ENCODE measurements around the gene TAPBPL.
"Not testable (repeated sequence)": the region's sequence is repeated elsewhere in the genome, so short reads cannot be mapped to it uniquely, and the experiment has no call there.

TAPBPL gene

DNA sequence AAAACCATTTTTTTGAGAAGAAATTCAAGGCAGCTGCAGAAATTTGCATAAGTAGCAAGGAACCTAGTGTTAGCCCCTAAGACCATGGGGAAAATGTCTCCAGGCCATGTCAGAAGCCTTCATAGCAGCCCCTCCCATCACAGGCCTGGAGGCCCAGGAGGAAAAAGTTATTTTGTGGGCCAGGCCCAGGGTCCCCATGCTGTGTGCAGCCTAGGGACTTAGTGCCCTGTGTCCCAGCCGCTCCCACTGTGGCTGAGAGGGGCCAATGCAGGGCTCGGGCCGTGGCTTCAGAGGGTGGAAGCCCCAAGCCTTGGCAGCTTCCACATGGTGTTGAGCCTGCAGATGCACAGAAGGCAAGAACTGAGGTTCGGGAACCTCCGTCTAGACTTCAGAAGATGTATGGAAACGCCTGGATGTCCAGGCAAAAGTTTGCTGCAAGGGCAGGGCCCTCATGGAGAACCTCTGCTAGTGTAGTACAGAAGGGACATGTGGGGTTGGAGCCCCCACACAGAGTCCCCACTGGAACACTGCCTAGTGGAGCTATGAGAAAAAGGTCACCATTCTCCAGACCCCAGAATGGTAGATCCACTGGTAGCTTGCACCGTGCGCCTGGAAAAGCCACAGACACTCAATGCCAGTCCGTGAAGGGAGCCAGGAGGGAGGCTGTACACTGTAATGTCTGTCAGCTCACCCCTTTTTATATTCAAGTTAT, 15.9 kb downstream of the TAPBPL start:
- peaks cover 35% of the 10 kb centered on the region for H3K36me3 ChIP-seq (ENCODE audit: insufficient read depth, low read length)
- H3K9ac ChIP-seq (ENCODE audit: low read depth, low read length); H3K27me3 ChIP-seq (ENCODE audit: control insufficient read depth, insufficient read depth, low read length); H3K9me3 ChIP-seq (replicated peaks; ENCODE audit: low read length); H3K4me3 ChIP-seq (ENCODE audit: low read length): not testable (repeated sequence)
- peak overlapping the region; percentile 83 for H3K4me2 ChIP-seq (ENCODE audit: low read length)
- H3K4me1 ChIP-seq (ENCODE audit: control insufficient read depth, insufficient read depth, low read length): peaks cover 26% of the 10 kb centered on the region

- Histone ChIP-seq H3K9me3 (replicated peaks; ENCODE audit: low read length) (no peaks in the 10 kb centered on the region), H3K4me3 (ENCODE audit: low read length) (peak overlapping the region; percentile 0), H3K4me2 (ENCODE audit: low read length) (peak overlapping the region; percentile 83), H3K36me3 (ENCODE audit: insufficient read depth, low read length) (peaks cover 30% of the 10 kb centered on the region), H3K27me3 (ENCODE audit: control insufficient read depth, insufficient read depth, low read length) (no peaks in the 10 kb centered on the region), H3K4me1 (ENCODE audit: control insufficient read depth, insufficient read depth, low read length) (peaks cover 26% of the 10 kb centered on the region), H3K9ac (ENCODE audit: low read depth, low read length) (no peak overlapping the region)
Measured at GRCh38 chr12:6468283-6468575, 16.4 kb downstream of the TAPBPL start.

DNA sequence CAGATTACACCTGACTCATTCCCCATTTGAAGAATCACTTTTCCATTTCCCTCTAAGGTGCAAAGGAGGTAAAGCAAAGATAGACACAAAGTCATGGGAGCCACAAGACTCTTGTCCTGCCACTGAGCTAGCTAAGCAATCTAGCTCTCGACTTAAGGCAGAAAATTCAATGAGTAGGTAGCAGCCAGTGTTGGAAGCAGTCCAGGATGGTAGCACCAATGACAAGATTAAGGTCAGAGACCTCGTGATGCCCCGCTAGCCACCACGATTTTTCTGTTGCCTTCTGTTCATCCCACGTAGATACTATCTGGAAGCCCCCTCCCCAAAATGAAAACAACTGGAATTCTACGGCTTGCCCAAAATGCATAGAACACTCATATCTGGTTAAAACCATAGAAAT, 17.2 kb downstream of the TAPBPL start:
- no peak overlapping the region for H3K9ac ChIP-seq (ENCODE audit: low read depth, low read length)
- no peaks in the 10 kb centered on the region for H3K27me3 ChIP-seq (ENCODE audit: control insufficient read depth, insufficient read depth, low read length)
- H3K4me3 ChIP-seq (ENCODE audit: low read length): peak overlapping the region; percentile 95
- H3K9me3 ChIP-seq (replicated peaks; ENCODE audit: low read length): no peaks in the 10 kb centered on the region
- peak overlapping the region; percentile 83 for H3K4me2 ChIP-seq (ENCODE audit: low read length)
- H3K36me3 ChIP-seq (ENCODE audit: insufficient read depth, low read length): peaks cover 21% of the 10 kb centered on the region
- peaks cover 26% of the 10 kb centered on the region for H3K4me1 ChIP-seq (ENCODE audit: control insufficient read depth, insufficient read depth, low read length)

GRCh38 chr12:6469609-6470374, 17.9 kb downstream of the TAPBPL start:
- Histone ChIP-seq H3K36me3 (ENCODE audit: insufficient read depth, low read length) (peaks cover 14% of the 10 kb centered on the region), H3K4me3 (ENCODE audit: low read length) (peak overlapping the region; percentile 95), H3K4me1 (ENCODE audit: control insufficient read depth, insufficient read depth, low read length) (peaks cover 26% of the 10 kb centered on the region), H3K4me2 (ENCODE audit: low read length) (peak overlapping the region; percentile 83), H3K27me3 (ENCODE audit: control insufficient read depth, insufficient read depth, low read length) (peaks cover 4% of the 10 kb centered on the region), H3K9me3 (replicated peaks; ENCODE audit: low read length) (no peaks in the 10 kb centered on the region), H3K9ac (ENCODE audit: low read depth, low read length) (peak overlapping the region; percentile 84)

- no peaks in the 10 kb centered on the region for H3K9me3 ChIP-seq (replicated peaks; ENCODE audit: low read length)
- H3K36me3 ChIP-seq (ENCODE audit: insufficient read depth, low read length): peaks cover 11% of the 10 kb centered on the region
- peak within 1 kb of the TSS; percentile 83 for H3K4me2 ChIP-seq (ENCODE audit: low read length)
- peaks cover 4% of the 10 kb centered on the region for H3K27me3 ChIP-seq (ENCODE audit: control insufficient read depth, insufficient read depth, low read length)
- peaks cover 26% of the 10 kb centered on the region for H3K4me1 ChIP-seq (ENCODE audit: control insufficient read depth, insufficient read depth, low read length)
- peak within 1 kb of the TSS; percentile 84 for H3K9ac ChIP-seq (ENCODE audit: low read depth, low read length)
- H3K4me3 ChIP-seq (ENCODE audit: low read length): peak within 1 kb of the TSS; percentile 95
Measured at GRCh38 chr12:6470375-6471163, 18.7 kb downstream of the TAPBPL start, which contains the start of gene VAMP1. Gene VAMP1 (minus strand): TSS chr12:6470677. CDS start chr12:6470531, 146 bp downstream.

DNA sequence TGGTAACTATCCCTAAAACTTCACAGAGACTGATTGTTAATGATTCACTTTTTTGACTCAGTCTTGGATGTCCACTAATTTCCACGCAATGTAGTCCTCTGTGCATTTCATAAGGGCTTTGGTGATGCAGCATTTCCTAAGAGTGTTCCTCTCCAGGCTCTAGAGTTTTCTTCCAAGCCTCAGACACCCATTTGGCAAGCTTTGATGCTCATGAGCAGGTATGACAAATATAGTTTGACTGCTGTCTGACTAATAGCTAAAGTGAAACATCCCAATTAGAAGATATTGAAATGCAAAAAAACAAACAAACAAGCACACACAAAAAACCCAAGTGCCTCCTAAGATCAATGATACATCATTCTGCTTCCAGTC, 20.1 kb downstream of the TAPBPL start:
- H3K27me3 ChIP-seq (ENCODE audit: control insufficient read depth, insufficient read depth, low read length): peaks cover 4% of the 10 kb centered on the region
- no peaks in the 10 kb centered on the region for H3K9me3 ChIP-seq (replicated peaks; ENCODE audit: low read length)
- H3K4me2 ChIP-seq (ENCODE audit: low read length): no peak overlapping the region

GRCh38 chr12:6472491-6472890, 20.6 kb downstream of the TAPBPL start:
- Histone ChIP-seq H3K27me3 (ENCODE audit: control insufficient read depth, insufficient read depth, low read length) (peaks cover 4% of the 10 kb centered on the region), H3K4me3 (ENCODE audit: low read length) (no peak overlapping the region), H3K36me3 (ENCODE audit: insufficient read depth, low read length) (no peaks in the 10 kb centered on the region), H3K9ac (ENCODE audit: low read depth, low read length) (no peak overlapping the region), H3K4me1 (ENCODE audit: control insufficient read depth, insufficient read depth, low read length) (peaks cover 26% of the 10 kb centered on the region), H3K9me3 (replicated peaks; ENCODE audit: low read length) (no peaks in the 10 kb centered on the region), H3K4me2 (ENCODE audit: low read length) (no peak overlapping the region)

More for the DNA sequence above, 20.1 kb downstream of the TAPBPL start:
- Histone ChIP-seq H3K4me1 (ENCODE audit: control insufficient read depth, insufficient read depth, low read length) (peaks cover 26% of the 10 kb centered on the region), H3K36me3 (ENCODE audit: insufficient read depth, low read length) (no peaks in the 10 kb centered on the region), H3K9ac (ENCODE audit: low read depth, low read length) (no peak overlapping the region), H3K4me3 (ENCODE audit: low read length) (no peak overlapping the region)

DNA sequence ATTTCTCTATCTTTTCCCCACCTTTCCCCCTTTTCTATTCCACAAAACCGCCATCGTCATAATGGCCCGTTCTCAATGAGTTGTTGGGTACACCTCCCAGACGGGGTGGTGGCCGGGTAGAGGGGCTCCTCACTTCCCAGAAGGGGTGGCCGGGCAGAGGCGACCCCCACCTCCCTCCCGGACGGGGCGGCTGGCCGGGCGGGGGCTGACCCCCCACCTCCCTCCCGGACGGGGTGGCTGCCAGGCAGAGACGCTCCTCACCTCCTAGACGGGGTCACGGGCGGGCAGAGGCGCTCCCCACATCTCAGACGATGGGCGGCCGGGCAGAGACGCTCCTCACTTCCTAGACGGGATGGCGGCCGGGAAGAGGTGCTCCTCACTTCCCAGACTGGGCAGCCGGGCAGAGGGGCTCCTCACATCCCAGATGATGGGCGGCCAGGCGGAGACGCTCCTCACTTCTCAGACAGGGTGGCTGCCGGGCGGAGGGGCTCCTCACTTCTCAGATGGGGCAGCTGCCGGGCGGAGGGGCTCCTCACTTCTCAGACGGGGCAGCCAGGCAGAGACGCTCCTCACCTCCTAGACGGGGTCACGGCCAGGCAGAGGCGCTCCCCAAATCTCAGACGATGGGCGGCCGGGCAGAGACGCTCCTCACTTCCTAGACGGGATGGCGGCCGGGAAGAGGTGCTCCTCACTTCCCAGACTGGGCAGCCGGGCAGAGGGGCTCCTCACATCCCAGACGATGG, 23.6 kb downstream of the TAPBPL start:
- not testable (repeated sequence) for H3K9me3 ChIP-seq (replicated peaks; ENCODE audit: low read length); H3K4me2 ChIP-seq (ENCODE audit: low read length); H3K4me1 ChIP-seq (ENCODE audit: control insufficient read depth, insufficient read depth, low read length); H3K4me3 ChIP-seq (ENCODE audit: low read length); H3K9ac ChIP-seq (ENCODE audit: low read depth, low read length); H3K36me3 ChIP-seq (ENCODE audit: insufficient read depth, low read length)
- peaks cover 19% of the 10 kb centered on the region for H3K27me3 ChIP-seq (ENCODE audit: control insufficient read depth, insufficient read depth, low read length)

DNA sequence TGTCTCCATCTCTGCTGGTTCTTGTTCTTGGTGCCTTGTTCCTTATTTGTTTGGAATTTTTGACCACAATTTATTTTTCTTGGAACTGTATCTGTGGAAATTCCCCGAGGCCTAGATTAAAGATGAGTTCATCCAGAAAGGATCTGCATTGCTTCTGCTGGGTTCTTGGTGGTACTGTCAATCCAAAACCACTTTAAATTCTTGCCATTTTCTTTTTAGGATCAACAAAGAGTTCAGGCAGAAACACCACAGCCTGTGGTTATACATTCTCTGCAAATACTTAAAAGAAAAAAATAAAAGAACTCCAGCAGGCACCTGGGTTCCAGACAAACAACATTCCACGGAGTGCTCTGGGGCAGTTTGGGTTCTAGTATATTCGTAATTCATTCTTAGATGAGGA, 24.6 kb downstream of the TAPBPL start:
- Histone ChIP-seq H3K4me1 (ENCODE audit: control insufficient read depth, insufficient read depth, low read length) (no peaks in the 10 kb centered on the region), H3K4me3 (ENCODE audit: low read length) (no peak overlapping the region), H3K9me3 (replicated peaks; ENCODE audit: low read length) (no peaks in the 10 kb centered on the region), H3K27me3 (ENCODE audit: control insufficient read depth, insufficient read depth, low read length) (peaks cover 19% of the 10 kb centered on the region), H3K9ac (ENCODE audit: low read depth, low read length) (no peak overlapping the region), H3K4me2 (ENCODE audit: low read length) (no peak overlapping the region), H3K36me3 (ENCODE audit: insufficient read depth, low read length) (no peaks in the 10 kb centered on the region)

DNA sequence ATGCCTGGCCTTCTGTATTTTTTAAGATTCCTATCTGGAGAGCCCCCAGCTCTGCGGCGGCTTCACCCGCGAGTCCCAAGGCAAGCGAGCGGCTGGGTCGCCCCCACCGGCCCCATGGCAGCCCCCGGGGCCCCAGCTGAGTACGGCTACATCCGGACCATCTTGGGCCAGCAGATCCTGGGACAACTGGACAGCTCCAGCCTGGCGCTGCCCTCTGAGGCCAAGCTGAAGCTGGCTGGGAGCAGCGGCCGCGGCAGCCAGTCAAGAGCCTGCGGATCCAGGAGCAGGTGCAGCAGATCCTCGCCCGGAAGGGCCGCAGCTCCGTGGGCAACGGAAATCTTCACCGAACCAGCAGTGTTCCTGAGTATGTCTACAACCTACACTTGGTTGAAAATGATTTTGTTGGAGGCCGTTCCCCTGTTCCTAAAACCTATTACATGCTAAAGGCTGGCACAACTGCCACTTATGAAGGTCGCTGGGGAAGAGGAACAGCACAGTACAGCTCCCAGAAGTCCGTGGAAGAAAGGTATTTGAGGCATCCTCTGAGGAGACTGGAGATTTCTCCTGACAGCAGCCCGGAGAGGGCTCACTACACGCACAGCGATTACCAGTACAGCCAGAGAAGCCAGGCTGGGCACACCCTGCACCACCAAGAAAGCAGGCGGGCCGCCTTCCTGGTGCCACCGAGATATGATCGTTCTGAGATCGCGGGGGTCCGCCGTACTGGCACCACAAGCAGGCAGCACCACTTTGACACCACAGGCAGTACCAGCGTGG, 25.9 kb downstream of the TAPBPL start:
- H3K9ac ChIP-seq (ENCODE audit: low read depth, low read length); H3K36me3 ChIP-seq (ENCODE audit: insufficient read depth, low read length); H3K4me3 ChIP-seq (ENCODE audit: low read length); H3K4me2 ChIP-seq (ENCODE audit: low read length); H3K9me3 ChIP-seq (replicated peaks; ENCODE audit: low read length); H3K4me1 ChIP-seq (ENCODE audit: control insufficient read depth, insufficient read depth, low read length): not testable (repeated sequence)
- peaks cover 19% of the 10 kb centered on the region for H3K27me3 ChIP-seq (ENCODE audit: control insufficient read depth, insufficient read depth, low read length)

All from skeletal muscle satellite cell (primary cell).